Stimulated activated CD8-positive, alpha-beta memory T cell treated with anti-CD3 and anti-CD28 coated beads, Interleukin-7, amount 100 ng/mL, for 48 hours (primary cell): Measurements from ENCODE around the gene WWC1.
"Not testable (repeated sequence)": the region's sequence is repeated elsewhere in the genome, so short reads cannot be mapped to it uniquely, and the experiment has no call there.

Experiments used
- DNase-seq, 2 donors: peaks; one replicate each; pipeline ENCODE4 v3.0.0-alpha.2; 2020; ENCODE audit warnings: low read depth in 1 of 2; ENCODE audit errors: extremely low read depth in 1 of 2

Gene WWC1

DNA sequence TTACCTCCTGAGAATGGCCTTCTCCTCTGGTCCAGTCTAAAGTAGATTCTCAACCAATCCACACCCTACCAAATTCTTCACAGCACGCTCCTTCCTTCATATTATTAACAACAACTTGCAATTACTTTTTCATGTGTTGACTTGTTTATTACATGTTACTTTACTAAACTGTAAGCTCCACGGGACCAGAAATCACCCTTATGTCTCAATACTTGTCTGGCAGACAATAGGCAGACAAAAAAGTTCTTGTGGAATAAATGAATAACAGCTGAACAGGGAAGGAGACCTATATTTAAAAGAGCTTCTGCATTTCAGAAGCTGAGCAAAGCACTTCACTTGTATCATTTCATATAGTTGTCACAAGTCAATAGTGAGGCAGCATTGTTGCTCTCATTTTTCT is 5.7 kb upstream of the WWC1 start:
- no peak for DNase-seq

DNA sequence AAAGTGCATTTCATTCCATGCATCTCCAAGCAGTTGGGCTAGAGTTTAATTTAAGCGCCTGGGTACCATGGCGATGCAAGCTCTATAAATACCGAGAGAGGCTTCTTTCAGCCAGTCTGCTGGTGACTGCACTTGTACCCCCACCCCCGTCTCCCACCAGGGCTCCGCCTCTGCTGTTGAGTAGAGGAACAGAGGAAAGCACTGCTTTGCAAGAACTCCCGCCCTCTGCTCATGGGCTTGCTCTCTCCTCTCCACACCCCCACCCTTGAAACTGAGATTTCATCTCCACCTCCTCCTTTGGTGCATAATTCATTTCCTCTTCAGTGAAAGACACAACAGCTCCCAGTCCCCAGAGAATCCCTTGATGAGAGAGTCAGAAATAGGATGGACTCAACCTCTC is 5.1 kb upstream of the WWC1 start:
- DNase-seq = no peak

DNA sequence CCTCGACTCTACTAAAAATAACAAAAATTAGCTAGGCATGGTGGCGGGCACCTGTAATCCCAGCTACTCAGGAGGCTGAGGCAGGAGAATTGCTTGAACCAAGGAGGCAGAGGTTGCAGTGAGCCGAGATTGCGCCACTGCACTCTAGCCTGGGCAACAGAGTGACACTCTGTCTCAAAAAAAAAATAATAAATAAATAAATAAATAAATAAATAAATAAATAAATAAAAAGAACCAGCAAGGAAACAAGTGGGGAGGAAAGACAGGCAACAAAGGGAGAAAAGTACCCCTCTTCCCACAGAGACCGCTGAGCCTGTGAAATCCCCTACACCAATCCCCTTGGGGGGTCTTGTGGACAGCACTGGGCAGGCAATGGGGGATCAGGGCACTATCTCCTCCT is 4.6 kb upstream of the WWC1 start:
- DNase-seq = not testable (repeated sequence)

DNA sequence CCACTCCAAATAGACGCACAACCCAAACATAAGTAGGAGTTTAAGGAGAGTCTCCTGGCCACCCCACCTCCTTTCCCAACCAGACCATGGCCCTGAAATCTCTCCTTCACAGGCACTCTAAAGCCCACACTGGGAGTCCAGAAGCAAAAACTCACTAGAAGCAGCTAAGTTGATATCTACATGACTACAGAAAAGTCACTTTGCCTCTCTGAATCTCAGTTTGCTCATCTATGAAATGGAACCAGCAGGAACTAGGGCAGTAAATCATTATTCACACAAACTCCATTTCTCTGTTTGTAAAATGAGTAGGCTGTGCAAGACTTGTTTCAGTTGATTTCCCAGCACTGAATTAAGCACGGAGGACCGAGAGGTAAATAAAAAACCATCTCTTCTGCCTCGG is 4.1 kb upstream of the WWC1 start:
- no peak for DNase-seq

GRCh38 chr5:168288349-168289245 is 2.8 kb upstream of the WWC1 start:
- no peak for DNase-seq

DNA sequence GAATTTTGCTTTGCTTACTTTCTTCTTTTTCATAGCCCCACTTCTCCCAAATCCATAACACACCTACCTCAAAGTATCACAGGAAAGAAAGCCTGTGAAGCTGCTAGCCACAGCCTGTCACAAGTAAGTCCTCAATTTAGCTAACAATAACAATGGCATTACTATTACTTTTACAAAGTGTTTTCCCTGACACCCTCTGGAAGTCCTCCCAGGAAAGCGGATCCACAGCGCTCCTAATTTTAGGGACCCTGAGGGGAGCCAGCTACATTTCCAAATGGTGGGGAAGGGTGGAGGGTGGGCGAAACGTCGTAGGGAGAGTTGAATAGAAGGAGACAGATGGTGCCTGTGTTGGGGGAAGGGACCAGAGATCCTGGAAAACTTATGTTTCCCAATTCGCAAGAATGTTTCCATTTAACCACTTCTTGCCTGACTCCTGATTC is 523 bp upstream of the WWC1 start:
- no peak for DNase-seq

DNA sequence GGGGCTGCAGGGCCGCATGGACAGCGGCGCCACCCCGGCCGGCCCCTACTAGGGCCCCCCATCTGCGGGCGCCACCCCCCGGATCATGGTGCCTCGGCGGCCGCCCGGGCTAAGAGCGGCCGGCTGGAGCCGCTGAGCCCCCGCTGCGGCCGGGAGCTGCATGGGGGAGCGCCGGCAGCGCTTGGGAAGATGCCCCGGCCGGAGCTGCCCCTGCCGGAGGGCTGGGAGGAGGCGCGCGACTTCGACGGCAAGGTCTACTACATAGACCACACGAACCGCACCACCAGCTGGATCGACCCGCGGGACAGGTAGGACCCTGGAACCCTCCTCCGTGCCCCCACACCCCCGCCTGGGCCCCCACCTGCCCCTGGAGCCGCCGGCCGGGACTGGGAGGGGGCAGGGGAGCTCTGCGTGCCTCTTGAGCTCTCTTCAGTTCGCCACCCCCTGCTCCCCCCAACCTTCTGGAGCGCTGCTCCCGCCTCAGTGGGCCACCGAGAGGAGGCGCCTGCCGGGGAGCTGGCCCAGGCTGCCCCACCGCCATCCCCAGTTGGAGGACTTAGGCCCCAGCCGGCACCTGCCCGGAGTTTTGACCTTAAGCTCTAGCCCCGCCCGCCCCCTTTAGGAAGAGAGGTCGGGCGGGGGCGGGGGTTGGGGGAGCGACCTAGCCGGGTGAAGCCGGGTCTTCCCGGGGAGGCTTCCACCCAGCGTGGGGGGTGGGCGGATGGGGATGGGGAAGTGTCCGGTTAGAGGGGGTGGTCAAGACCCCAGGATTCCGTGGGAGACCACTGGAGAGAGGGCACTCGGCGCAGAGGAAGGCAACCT is 730 bp downstream of the WWC1 start:
- no peak for DNase-seq

GRCh38 chr5:168292786-168293696 is 1.6 kb downstream of the WWC1 start:
- DNase-seq = no peak

- DNase-seq = no peak
These were observed 4.2 kb downstream of the WWC1 start for GRCh38 chr5:168295574-168296201.

- no peak for DNase-seq
These were observed 5.2 kb downstream of the WWC1 start for GRCh38 chr5:168296682-168297081.

- no peak for DNase-seq
These were observed 7.5 kb downstream of the WWC1 start for GRCh38 chr5:168298949-168299348.

- no peak for DNase-seq
These were observed 7.9 kb downstream of the WWC1 start for GRCh38 chr5:168299372-168299771.

DNA sequence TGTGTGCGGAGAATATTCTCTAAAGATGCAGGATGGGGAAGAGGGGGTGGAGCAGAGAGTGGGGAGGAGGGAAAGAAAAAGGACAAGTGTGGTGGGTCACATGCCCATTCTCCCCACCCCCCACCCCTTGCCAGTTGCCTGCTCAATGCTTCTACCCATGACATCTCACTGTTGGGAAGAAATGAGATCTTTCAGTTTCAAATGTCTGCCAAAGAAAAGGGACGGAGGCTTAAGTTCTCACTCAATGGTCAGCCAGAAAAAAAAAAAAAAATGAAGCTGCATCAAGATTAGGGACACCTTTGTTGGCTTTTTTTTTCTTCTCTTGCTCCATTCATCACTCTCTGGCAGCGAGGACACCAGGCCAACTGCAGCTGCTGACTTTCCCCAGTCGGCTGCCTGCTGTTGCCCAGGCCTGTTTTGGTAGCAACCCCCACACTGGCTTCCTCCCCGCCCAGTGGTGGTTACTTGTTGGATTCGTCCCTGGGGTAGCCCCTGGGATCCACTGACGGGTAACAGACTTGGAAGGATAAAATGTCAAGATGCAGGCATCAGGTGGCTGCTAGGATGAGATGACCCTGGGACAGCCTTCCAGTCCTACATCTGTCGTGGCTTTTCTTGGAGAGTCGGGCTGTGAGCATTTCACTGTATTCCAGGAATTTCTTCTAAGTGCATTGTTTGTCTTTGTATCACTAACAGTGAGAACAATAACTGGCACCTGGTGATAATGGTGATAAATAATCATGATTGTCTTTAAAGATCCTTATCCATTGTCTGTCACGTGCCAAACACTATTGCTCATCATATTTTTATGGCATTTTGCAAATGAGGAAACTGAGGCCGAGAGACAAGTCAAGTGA is 9.1 kb downstream of the WWC1 start:
- no peak for DNase-seq

GRCh38 chr5:168301593-168302390 is 10.3 kb downstream of the WWC1 start:
- DNase-seq = no peak

DNA sequence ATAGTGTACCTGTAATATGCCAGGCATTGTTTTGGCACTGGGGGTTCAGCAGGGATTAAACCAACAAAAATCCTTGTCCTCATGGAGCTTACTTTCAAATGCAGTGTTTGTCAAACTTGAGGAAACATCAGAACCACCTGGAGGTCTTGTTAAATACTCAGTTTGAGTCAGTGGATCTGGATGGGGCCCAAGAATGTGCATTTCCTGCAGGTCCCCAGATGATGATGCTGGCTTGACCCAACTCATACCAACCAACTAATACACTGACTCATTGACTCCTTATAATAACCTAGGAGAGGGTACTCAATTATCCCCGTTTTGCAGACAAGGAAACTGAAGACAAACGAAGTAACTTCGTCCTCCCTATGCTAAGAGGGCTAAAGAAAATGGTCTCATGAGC is 11.3 kb downstream of the WWC1 start:
- DNase-seq = no peak

DNA sequence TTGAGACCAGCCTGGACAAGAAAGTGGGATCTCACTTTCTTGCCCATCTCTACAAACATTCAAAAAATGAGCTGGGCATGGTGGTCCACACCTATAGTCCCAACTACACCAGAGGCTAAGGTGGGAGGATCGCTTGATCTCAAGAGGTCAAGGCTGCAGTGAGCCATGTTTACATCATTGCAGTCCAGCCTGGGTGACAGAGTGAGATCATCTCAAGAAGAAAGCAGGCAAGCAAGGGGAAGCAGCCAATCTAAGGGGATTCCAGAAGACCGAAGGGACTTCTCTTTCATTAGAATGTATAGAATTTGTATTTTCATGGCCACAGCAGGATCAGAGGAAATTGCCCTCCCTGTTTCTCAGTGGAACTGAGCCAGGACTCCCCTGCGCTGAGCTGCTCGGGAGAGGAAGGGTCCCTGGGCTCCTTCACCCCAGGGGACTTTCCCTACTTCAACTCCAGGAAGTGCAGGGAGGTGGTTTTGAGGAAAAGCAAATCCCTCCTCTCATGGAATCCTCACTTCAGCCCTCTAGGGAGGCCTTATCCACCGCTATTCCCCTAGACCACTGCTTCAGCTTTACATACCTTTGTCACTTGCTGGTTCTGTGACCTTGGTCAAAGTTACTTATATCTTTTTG is 12.1 kb downstream of the WWC1 start:
- no peak for DNase-seq

- DNase-seq = no peak
These were observed 12.9 kb downstream of the WWC1 start for GRCh38 chr5:168304349-168304748.

- DNase-seq = no peak
These were observed 13.8 kb downstream of the WWC1 start for GRCh38 chr5:168305281-168305680.
